HG03575 (cell line): ENCODE results near the gene EPB41.
"Not testable (repeated sequence)": the region's sequence is repeated elsewhere in the genome, so short reads cannot be mapped to it uniquely, and the experiment has no call there.

ENCODE experiments used
- ATAC-seq: cut with Tn5 transposase; IDR thresholded peaks from one replicate; pipeline ENCODE4 v1.9.1; 2021; ENCODE audit not compliant: unreplicated experiment, insufficient number of reproducible peaks, low FRiP score; ENCODE audit errors: extremely low read depth

EPB41 gene

GRCh38 chr1:29148656-29149491, 234.5 kb downstream of the EPB41 start:
- no peak for ATAC-seq

GRCh38 chr1:29150346-29150745, 236.0 kb downstream of the EPB41 start:
- ATAC-seq: not testable (repeated sequence)

GRCh38 chr1:29152046-29152805, 237.9 kb downstream of the EPB41 start:
- ATAC-seq: no peak

GRCh38 chr1:29156543-29157268, 242.3 kb downstream of the EPB41 start:
- ATAC-seq: no peak

GRCh38 chr1:29157269-29157601, 242.9 kb downstream of the EPB41 start:
- no peak for ATAC-seq

GRCh38 chr1:29159773-29160172, 245.4 kb downstream of the EPB41 start:
- no peak for ATAC-seq

- no peak for ATAC-seq
Observed at GRCh38 chr1:29162025-29162424, 247.7 kb downstream of the EPB41 start.

- no peak for ATAC-seq
Observed at GRCh38 chr1:29162476-29163138, 248.2 kb downstream of the EPB41 start.

- ATAC-seq: no peak
Observed at GRCh38 chr1:29164588-29164987, 250.2 kb downstream of the EPB41 start.

- no peak for ATAC-seq
Observed at GRCh38 chr1:29166291-29166878, 252.0 kb downstream of the EPB41 start.

- no peak for ATAC-seq
Observed at GRCh38 chr1:29167904-29168303, 253.5 kb downstream of the EPB41 start.
